ENCODE data around the gene TESK1.

GRCh38 chr9:35575478-35575877, 29.6 kb upstream of the TESK1 start:
- TF ChIP-seq CTCF (IDR thresholded peaks at IDR 0.05): no peak
- TF ChIP-seq EZH2 (IDR thresholded peaks at IDR 0.05; ENCODE audit: borderline replicate concordance, insufficient read depth, low read depth, low read length, poor library complexity, severe bottlenecking): no peak

Measured in B cell (primary cell).